SJCRH30 (cell line): ENCODE results near the gene TBCEL. TPM values are rescaled to one million over a fixed set of nuclear protein-coding genes. Genes with fewer than 3 reads are reported as not detected.
A peak's percentile ranks its signal among the peaks of the same experiment; 100 is the strongest.

ENCODE experiments used
- DNase-seq, 2 experiments: peaks; one replicate each; pipeline ENCODE4 v3.0.0-alpha.2; 2015 to 2020
- H3K27ac ChIP-seq: fragments of 250-450 bp; sonication (Bioruptor Pico); 2 replicates; pipeline ENCODE4 v1.5.1; 2020; ENCODE audit warnings: mild to moderate bottlenecking, moderate library complexity
- H3K27me3 ChIP-seq: fragments of 250-450 bp; sonication (Bioruptor Pico); 2 replicates; pipeline ENCODE4 v1.5.1; 2020; ENCODE audit warnings: mild to moderate bottlenecking, moderate library complexity
- H3K36me3 ChIP-seq: fragments of 250-450 bp; sonication (Bioruptor Pico); 2 replicates; pipeline ENCODE4 v1.5.1; 2020; ENCODE audit warnings: mild to moderate bottlenecking, moderate library complexity
- H3K4me1 ChIP-seq: fragments of 250-450 bp; sonication (Bioruptor Pico); 2 replicates; pipeline ENCODE4 v1.5.1; 2020; ENCODE audit warnings: mild to moderate bottlenecking, moderate library complexity
- H3K4me3 ChIP-seq: fragments of 250-450 bp; sonication (Bioruptor Pico); 2 replicates; pipeline ENCODE4 v1.5.1; 2020; ENCODE audit warnings: mild to moderate bottlenecking, moderate library complexity
- H3K9me3 ChIP-seq: fragments of 250-450 bp; sonication (Bioruptor Pico); replicated peaks from 2 replicates; pipeline ENCODE4 v1.5.1; 2020; ENCODE audit warnings: mild to moderate bottlenecking, moderate library complexity
- total RNA-seq: library from RNA; depleted of rRNA; stranded (reverse); fragments of >200 nt; shearing (Covaris generic); gene quantifications from 2 replicates; pipeline ENCODE4 v1.2.3, GENCODE V29; 2014; rRNA removed

Gene TBCEL
- total RNA-seq = 16.2 and 18.0 TPM in 2 replicates

DNA sequence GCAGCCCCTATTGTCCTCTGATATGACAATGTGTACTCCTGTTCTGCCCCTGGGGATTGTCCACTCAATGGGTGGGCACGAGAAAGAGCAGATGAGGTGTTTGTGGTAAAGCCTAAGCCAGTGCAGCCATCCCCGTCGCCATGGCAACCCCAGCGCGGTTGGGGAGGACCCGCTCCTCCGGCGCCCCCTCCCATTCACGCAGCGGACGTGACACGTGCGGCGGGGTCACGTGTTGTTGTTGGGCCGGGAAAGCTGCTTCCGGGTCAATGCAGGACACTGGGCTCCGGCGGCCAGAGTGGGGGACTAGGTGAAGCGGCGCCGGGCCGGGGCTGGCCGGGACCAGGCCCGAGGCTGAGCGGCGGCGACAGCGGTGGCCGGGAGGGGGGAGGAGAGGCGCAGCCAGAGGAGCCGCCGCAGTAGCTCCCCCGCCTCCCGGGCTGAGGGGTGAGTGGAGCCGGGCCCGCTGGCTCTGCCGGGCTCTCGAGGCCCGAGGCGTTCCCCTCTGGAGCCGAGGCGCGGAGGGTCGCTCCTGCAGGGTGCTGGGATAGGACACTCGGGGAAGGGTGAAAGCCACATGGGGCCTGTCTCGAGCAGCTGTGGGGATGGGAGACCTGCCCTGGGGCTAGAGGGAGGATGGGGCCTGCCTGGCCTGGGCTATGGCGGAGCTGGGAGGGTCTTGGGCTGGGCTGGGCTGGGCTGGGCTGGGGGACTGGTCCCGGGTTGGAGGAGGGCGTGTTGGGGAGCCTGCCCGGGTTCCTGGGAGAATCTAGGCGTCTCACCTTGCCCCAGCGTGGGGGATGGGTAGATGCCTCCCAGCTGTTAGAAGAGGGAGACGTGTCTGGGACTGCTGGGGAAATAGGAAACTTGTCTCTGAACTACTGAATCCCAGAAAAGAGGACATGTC lies at the start of gene TBCEL:
TSS of gene TBCEL (plus strand) at position 255 of the 904 bp plus-strand sequence. CDS start 21,589 bp downstream, outside the sequence.
- no peaks in the 10 kb centered on the region; the same call in 1 of the 2 replicates for H3K4me1 ChIP-seq
- no peaks in the 10 kb centered on the region for H3K36me3 ChIP-seq
- peak within 1 kb of the TSS; percentile 79 for H3K27ac ChIP-seq
- peak within 1 kb of the TSS; percentile 81 for H3K4me3 ChIP-seq
- no peaks in the 10 kb centered on the region for H3K27me3 ChIP-seq
- peak; percentile 91 to 94 for DNase-seq
- H3K9me3 ChIP-seq = no peaks in the 10 kb centered on the region

GRCh38 chr11:120974466-120974865 lies 49.4 kb upstream of the TBCEL start:
- Histone ChIP-seq H3K36me3 (no peaks in the 10 kb centered on the region), H3K27me3 (no peaks in the 10 kb centered on the region), H3K4me1 (peaks cover 25% of the 10 kb centered on the region), H3K4me3 (no peak overlapping the region), H3K9me3 (no peaks in the 10 kb centered on the region), H3K27ac (no peak overlapping the region)
- DNase-seq = no peak

DNA sequence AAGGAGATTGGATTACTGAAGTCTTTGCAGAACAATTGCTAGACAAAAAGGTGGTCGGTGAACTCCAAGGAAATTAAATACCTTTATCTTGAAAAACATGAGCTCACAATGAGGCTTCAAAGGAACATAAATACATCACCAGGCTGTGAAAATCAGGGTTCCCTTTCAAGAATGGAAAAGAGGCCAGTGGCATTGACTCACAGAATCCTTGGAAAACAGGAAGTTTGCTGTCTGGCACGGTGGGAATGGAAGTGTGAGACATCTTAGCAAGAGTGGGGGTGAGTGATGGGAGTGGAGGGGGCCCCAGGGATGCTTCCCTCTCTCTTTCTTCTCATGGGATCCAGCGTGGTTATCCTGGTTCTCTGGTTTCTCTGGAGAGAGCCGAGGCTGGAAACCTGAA lies 48.9 kb upstream of the TBCEL start:
- Histone ChIP-seq H3K4me3 (no peak overlapping the region), H3K27ac (no peak overlapping the region), H3K9me3 (no peaks in the 10 kb centered on the region), H3K4me1 (peaks cover 27% of the 10 kb centered on the region), H3K27me3 (no peaks in the 10 kb centered on the region), H3K36me3 (no peaks in the 10 kb centered on the region)
- no peak for DNase-seq

- Histone ChIP-seq H3K36me3 (no peaks in the 10 kb centered on the region), H3K9me3 (no peaks in the 10 kb centered on the region), H3K27me3 (no peaks in the 10 kb centered on the region), H3K4me3 (no peak overlapping the region), H3K27ac (peak overlapping the region; percentile 78), H3K4me1 (peaks cover 27% of the 10 kb centered on the region)
- DNase-seq = peak; percentile 25 to 53
These were observed 46.4 kb upstream of the TBCEL start for GRCh38 chr11:120977266-120978137.

GRCh38 chr11:120978701-120979100 lies 45.2 kb upstream of the TBCEL start:
- peaks cover 27% of the 10 kb centered on the region for H3K4me1 ChIP-seq
- peak overlapping the region; percentile 78 for H3K27ac ChIP-seq
- H3K27me3 ChIP-seq = no peaks in the 10 kb centered on the region
- no peaks in the 10 kb centered on the region for H3K36me3 ChIP-seq
- no peaks in the 10 kb centered on the region for H3K9me3 ChIP-seq
- peak; percentile 42 to 78 for DNase-seq
- no peak overlapping the region for H3K4me3 ChIP-seq

DNA sequence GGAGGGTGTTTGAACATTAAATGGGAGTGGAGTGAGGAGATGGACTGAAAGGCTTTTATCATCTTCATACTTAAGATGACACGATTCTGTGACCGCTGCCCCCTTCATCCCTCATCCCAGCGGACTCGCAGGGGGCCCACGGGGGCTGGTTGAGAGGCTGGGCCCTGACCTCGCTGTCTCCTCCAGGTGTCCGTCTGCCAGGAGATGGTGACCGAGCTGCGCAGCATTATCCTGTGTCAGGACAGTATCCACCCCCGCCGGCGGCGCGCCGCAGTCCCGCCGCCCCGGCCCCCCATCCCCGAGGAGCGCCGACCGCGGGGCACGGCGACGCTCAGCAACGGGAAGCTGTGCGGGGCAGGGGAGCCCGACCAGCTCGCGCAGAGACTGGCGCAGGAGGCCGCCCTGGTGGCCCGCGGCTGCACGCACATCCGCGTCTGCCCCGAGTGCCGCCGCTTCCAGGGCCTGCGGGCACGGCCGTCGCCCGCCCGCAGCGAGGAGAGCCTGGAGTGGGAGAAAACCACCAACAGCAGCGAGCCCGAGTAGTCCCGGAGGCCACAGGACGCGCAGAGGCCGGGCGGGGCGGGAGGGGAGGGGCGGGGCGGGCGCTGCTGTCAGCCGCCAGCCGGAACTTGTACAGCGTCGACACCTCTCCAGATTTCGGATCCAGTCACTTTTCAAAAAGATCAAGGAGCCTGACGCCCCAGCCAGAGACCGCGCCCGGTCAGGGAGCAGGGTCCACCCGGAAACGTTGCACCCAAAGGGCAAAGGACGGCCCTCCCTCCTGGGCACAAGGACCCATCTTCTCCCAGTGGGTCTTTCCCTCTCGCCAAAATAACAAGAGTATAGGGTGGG lies 38.0 kb upstream of the TBCEL start:
- no peaks in the 10 kb centered on the region for H3K4me1 ChIP-seq
- H3K4me3 ChIP-seq = peak overlapping the region; percentile 37
- no peak overlapping the region for H3K27ac ChIP-seq
- no peaks in the 10 kb centered on the region for H3K27me3 ChIP-seq
- peak; percentile 15 to 28 for DNase-seq
- H3K9me3 ChIP-seq = no peaks in the 10 kb centered on the region
- H3K36me3 ChIP-seq = no peaks in the 10 kb centered on the region

GRCh38 chr11:120988603-120989002 lies 35.3 kb upstream of the TBCEL start:
- H3K4me3 ChIP-seq = no peak overlapping the region
- H3K27ac ChIP-seq = no peak overlapping the region
- H3K4me1 ChIP-seq = no peaks in the 10 kb centered on the region
- no peaks in the 10 kb centered on the region for H3K27me3 ChIP-seq
- H3K9me3 ChIP-seq = no peaks in the 10 kb centered on the region
- DNase-seq = no peak
- H3K36me3 ChIP-seq = no peaks in the 10 kb centered on the region

DNA sequence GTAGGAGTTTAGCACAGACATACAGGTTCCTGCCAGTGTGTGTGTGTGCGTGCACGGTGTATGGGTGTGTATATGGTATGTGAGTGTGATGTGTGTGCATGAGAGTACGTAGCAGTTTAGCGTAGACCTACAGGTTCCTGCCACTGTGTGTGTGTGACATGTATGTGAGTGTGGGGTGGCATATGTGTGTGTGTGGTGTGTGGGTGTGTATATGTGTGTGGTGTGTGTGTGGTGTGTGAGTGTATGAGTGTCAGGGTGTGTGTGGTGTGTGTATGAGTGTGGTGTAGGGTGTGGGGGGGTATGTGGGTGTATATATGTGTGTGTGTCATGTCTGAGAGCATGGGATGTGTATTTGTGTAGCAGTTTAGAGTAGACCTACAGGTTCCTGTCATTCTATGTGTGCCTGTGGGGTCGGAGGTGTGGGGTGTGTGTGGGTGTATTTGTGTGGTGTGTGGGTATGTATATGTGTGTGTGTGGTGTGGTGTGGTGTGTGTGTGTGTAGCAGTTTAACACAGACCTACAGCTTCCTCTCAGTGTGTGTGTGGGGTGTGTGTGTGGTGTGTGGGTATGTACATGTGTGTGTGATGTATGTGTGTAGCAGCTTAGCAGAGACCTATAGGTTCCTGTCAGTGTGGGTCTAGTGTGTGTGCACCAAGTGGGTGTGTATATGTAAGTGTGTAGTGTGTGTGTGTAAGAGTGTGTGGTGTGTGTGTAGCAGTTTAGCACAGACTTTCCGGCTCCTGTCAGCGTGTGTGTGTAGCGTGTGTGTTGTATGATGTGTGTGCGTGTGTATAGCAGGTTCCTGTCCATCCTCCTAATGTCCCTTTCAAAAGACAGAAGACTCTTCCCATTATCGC lies 31.8 kb upstream of the TBCEL start:
- Histone ChIP-seq H3K36me3 (no peaks in the 10 kb centered on the region), H3K4me1 (no peaks in the 10 kb centered on the region), H3K27me3 (no peaks in the 10 kb centered on the region), H3K4me3 (no peak overlapping the region), H3K27ac (no peak overlapping the region), H3K9me3 (no peaks in the 10 kb centered on the region)
- no peak for DNase-seq

DNA sequence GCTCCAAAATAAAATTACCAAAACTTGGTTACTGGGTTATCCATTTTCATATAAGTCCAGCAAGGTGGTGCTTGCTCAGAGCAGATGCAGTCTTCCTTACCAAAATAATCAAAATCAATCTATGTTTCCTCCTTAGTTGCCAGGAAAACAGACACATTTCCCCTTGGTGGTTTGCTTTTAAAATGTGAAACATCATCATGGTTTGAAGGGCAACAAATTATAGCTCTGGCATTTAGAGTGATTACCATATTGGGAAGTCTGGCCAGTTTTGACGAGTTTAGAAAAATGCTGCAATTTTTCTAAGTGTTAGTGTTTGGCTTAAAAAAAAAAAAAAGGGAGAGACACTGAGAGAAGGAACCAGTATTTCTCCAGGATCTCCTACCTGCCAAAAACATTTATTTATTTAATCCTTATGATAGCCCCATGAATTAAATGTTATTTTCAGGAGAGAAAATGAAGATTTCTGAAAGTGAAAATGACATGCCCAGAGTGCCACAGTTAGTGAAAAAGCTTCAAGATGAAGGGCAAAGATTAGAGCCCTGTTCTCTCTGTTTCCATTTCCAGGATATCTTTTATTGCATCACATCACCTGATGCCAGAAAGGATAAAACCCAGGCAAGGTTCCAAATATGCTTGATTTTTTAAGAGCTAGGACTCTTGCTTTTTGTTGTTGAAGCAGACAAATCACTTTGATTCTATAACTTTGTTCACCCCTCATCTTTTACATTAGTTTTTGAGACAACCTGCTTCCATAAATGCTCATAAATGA lies 29.6 kb upstream of the TBCEL start:
- DNase-seq = no peak
- Histone ChIP-seq H3K36me3 (no peaks in the 10 kb centered on the region), H3K27ac (no peak overlapping the region), H3K27me3 (no peaks in the 10 kb centered on the region), H3K4me1 (no peaks in the 10 kb centered on the region), H3K9me3 (no peaks in the 10 kb centered on the region), H3K4me3 (no peak overlapping the region)

DNA sequence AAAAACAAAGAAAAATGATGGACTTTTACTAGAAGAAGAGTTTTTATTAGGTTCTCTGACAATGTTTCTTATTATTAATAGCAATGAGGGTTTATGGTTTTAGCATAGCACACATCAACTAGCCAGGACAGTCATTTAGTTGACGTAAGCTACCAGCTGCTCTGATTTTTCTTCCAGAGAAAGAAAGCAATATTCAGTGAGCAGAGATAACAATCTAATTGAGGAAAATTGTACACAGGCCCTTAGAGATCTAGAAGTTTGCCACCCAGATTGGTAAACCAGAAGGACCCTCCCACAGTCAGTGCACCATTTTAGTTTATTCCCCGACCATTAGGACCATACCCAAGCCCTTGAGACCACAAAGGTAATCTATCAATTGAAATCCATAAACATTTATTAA lies 28.7 kb upstream of the TBCEL start:
- Histone ChIP-seq H3K27me3 (no peaks in the 10 kb centered on the region), H3K9me3 (no peaks in the 10 kb centered on the region), H3K4me1 (no peaks in the 10 kb centered on the region), H3K4me3 (no peak overlapping the region), H3K36me3 (no peaks in the 10 kb centered on the region), H3K27ac (no peak overlapping the region)
- no peak for DNase-seq

DNA sequence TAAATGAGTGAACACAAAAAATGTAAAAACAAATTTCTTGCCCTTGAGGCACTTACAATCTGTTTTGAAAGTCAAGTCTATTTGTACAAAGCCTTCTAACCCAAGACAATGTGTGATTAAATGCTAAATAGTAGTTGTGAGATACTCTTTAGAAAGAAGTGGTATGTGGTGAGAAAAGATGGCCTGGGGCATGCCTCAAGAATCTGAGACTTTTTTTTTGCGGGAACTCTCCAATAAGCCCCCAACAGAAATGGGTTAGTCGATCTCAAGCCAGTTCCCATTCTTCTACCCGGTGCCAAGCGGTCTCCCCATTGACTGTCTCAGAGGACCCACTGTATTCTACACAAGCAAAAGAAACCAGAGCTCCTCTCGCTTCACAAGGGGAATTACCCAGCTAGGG lies 26.9 kb upstream of the TBCEL start:
- no peak for DNase-seq
- Histone ChIP-seq H3K27me3 (no peaks in the 10 kb centered on the region), H3K9me3 (no peaks in the 10 kb centered on the region), H3K4me1 (no peaks in the 10 kb centered on the region), H3K27ac (no peak overlapping the region), H3K4me3 (no peak overlapping the region), H3K36me3 (no peaks in the 10 kb centered on the region)

DNA sequence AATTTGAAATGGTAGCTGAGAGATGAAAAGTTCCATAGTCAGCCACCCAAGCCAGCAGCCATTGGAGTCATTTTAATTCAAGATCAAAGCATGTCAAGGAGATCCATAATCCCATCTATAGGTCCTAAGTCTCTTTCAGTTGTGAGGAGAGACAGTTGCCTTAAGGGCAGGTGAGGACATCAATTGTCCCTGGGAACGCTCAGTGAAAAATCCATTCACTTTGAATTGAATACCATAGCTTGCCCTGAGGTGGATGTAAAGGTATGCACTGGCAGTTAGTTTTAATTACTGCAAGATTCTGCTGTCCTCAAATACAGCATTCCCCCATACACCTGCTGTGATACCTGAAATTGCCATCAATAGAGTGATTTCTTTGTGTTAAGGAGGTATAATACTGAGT lies 25.3 kb upstream of the TBCEL start:
- DNase-seq = no peak
- Histone ChIP-seq H3K27me3 (no peaks in the 10 kb centered on the region), H3K27ac (no peak overlapping the region), H3K36me3 (no peaks in the 10 kb centered on the region), H3K9me3 (no peaks in the 10 kb centered on the region), H3K4me1 (no peaks in the 10 kb centered on the region), H3K4me3 (no peak overlapping the region)

- Histone ChIP-seq H3K27me3 (no peaks in the 10 kb centered on the region), H3K27ac (no peak overlapping the region), H3K36me3 (no peaks in the 10 kb centered on the region), H3K4me1 (no peaks in the 10 kb centered on the region), H3K4me3 (no peak overlapping the region), H3K9me3 (no peaks in the 10 kb centered on the region)
- DNase-seq = no peak
These were observed 19.6 kb upstream of the TBCEL start for GRCh38 chr11:121004206-121004840.
